ENCODE data around the gene ELFN2.
A peak's percentile ranks its signal among the peaks of the same experiment; 100 is the strongest.
"Not testable (repeated sequence)": the region's sequence is repeated elsewhere in the genome, so short reads cannot be mapped to it uniquely, and the experiment has no call there.

The ELFN2 gene

GRCh38 chr22:37427135-37427710 is at the start of gene ELFN2:
ELFN2 (minus strand) TSS chr22:37427479; CDS start chr22:37375534, 51,945 bp downstream.
- no peak for DNase-seq

GRCh38 chr22:37476389-37477329 is 49.4 kb upstream of the ELFN2 start:
- peak; percentile 52 for DNase-seq

- DNase-seq, result no peak
Observed at GRCh38 chr22:37474447-37475090, 47.3 kb upstream of the ELFN2 start.

GRCh38 chr22:37473437-37473946 is 46.2 kb upstream of the ELFN2 start:
- no peak for DNase-seq

- DNase-seq, result no peak
Observed at GRCh38 chr22:37472418-37473006, 45.2 kb upstream of the ELFN2 start.

GRCh38 chr22:37471727-37472417 is 44.6 kb upstream of the ELFN2 start:
- no peak for DNase-seq

- DNase-seq, result no peak
Observed at GRCh38 chr22:37470087-37470445, 42.8 kb upstream of the ELFN2 start.

- DNase-seq, result no peak
Observed at GRCh38 chr22:37469416-37470086, 42.3 kb upstream of the ELFN2 start.

- DNase-seq, result not testable (repeated sequence)
Observed at GRCh38 chr22:37468201-37468695, 41.0 kb upstream of the ELFN2 start.

- no peak for DNase-seq
Observed at GRCh38 chr22:37467391-37467955, 40.2 kb upstream of the ELFN2 start.

GRCh38 chr22:37464181-37464580 is 36.9 kb upstream of the ELFN2 start:
- peak; percentile 25 for DNase-seq

GRCh38 chr22:37462983-37463382 is 35.7 kb upstream of the ELFN2 start:
- no peak for DNase-seq

- DNase-seq, result peak; percentile 67
Observed at GRCh38 chr22:37462436-37462835, 35.2 kb upstream of the ELFN2 start.

- peak; percentile 71 for DNase-seq
Observed at GRCh38 chr22:37461961-37462360, 34.7 kb upstream of the ELFN2 start.

GRCh38 chr22:37460684-37461083 is 33.4 kb upstream of the ELFN2 start:
- no peak for DNase-seq

- DNase-seq, result peak; percentile 84
Observed at GRCh38 chr22:37459206-37459605, 31.9 kb upstream of the ELFN2 start.

GRCh38 chr22:37457093-37457893 is 30.0 kb upstream of the ELFN2 start:
- DNase-seq, result peak; percentile 64

- no peak for DNase-seq
Observed at GRCh38 chr22:37456346-37456745, 29.1 kb upstream of the ELFN2 start.

GRCh38 chr22:37455896-37456295 is 28.6 kb upstream of the ELFN2 start:
- DNase-seq, result no peak
